Right lobe of liver (tissue), 6 donors: Measurements from ENCODE around the gene ZNF408. TPM values are rescaled to one million over a fixed set of nuclear protein-coding genes. Genes with fewer than 3 reads are reported as not detected.

Experiments
- ATAC-seq, 4 donors: fragments of 200-7000 bp; cut with Tn5 transposase; one replicate each; pipeline ENCODE4 v1.9.1; 2020; ENCODE audit warnings: mild to moderate bottlenecking in 4 of 4, moderate library complexity in 4 of 4
- DNase-seq, 3 donors: peaks; one replicate each; pipeline ENCODE4 v3.0.0-alpha.2; 2020
- H3K27ac ChIP-seq, 3 donors: fragments of 200-600 bp; one replicate each; pipeline ENCODE4 v1.8.0; 2022
- H3K27me3 ChIP-seq, 2 donors: fragments of 200-600 bp; one replicate each; pipeline ENCODE4 v1.8.0; 2022
- H3K36me3 ChIP-seq, 4 donors: fragments of 200-600 bp; sonication (generic) in 1 of 4; one replicate each; pipeline versions ENCODE4 v1.5.1 to v1.8.0; 2017 to 2022; ENCODE audit warnings: control low read depth in 1 of 4
- H3K4me1 ChIP-seq, 4 donors: fragments of 200-600 bp; sonication (generic) in 1 of 4; one replicate each; pipeline versions ENCODE4 v1.5.1 to v1.8.0; 2017 to 2022; ENCODE audit warnings: control low read depth in 1 of 4
- H3K4me3 ChIP-seq, 3 donors: fragments of 200-600 bp; one replicate each; pipeline ENCODE4 v1.8.0; 2022
- H3K9me3 ChIP-seq, 4 donors: fragments of 200-600 bp; sonication (generic) in 1 of 4; one replicate each; pipeline versions ENCODE4 v1.5.1 to v1.8.0; 2017 to 2022; ENCODE audit warnings: control low read depth in 1 of 4
- CTCF ChIP-seq, 4 donors: fragments of 200-600 bp in 3 of 4; fragments of 450-650 bp in 1 of 4; IDR thresholded peaks; one replicate each; pipeline versions ENCODE4 v1.5.1 to v1.8.0; 2016 to 2022; ENCODE audit warnings: antibody characterized with exemption in 4 of 4, mild to moderate bottlenecking in 2 of 4
- POLR2A ChIP-seq: fragments of 450-650 bp; IDR thresholded peaks from one replicate; pipeline ENCODE4 v1.6.1; 2017; ENCODE audit warnings: antibody characterized with exemption, mild to moderate bottlenecking
- WGBS: methylation state at CpG from one replicate; pipeline ENCODE4 v1.1.6; 2018; ENCODE audit warnings: low coverage, low lambda C conversion rate; ENCODE audit not compliant: insufficient coverage; ENCODE audit errors: missing lambda C conversion rate; 5-methylcytosine and 5-hydroxymethylcytosine counted together
- intact Hi-C, 2 donors: fragments of 100-400 bp; cut with DNase I; formaldehyde crosslinking; loops; one replicate each; pipeline versions ENCODE4 v1.11.2 to v1.14.1; 2022
- long read RNA-seq: library from polyadenylated mRNA; unstranded; transcript quantifications from one replicate; pipeline ENCODE4 v2.0.0, GENCODE V29; 2019
- total RNA-seq, 6 experiments: library from RNA; depleted of rRNA in 2 of 6; stranded (reverse); fragments of >200 nt in 2 of 6; fragmentation: NEBNext Ultra II Directional in 3 of 6; extraction: Animal tissue kit (Norgen Biotek cat#: 25700) in 3 of 6; gene quantifications; one replicate each; pipeline versions ENCODE4 v1.1.0 to v1.2.4, GENCODE V29; 2016 to 2023
- donor health status: DM: no; HTN: yes; CAD: no.
- donor health status: DM: no; HTN: no; CAD: no.
- donor health status: DM: no; HTN: no; CAD: no.
- donor health status: DM: no; HTN: yes; CAD: no.
- donor health status: DM: no; HTN: yes; CAD: no.

Gene ZNF408
- 10 to 100 TPM in 1 of 6 experiments, 1 to 10 TPM in 5; 4.0 to 16.3 (median 6.9) TPM for total RNA-seq
- long read RNA-seq, partial matches to known transcripts: 0 of 2 reads
- long read RNA-seq, other reads (novel, unspliced or antisense): 1 of 2 reads

GRCh38 chr11:46700241-46701077 lies at the start of gene ZNF408, which contains the start of gene ARHGAP1:
Gene ZNF408, plus strand, starts transcription at chr11:46701031. Its CDS starts 17 bp downstream, at chr11:46701048.
Gene ARHGAP1, minus strand, starts transcription at chr11:46700619. Its CDS starts 4,512 bp downstream, at chr11:46696107.
- H3K4me1 ChIP-seq: peaks cover 0 to 54% (median 26%) of the 10 kb centered on the region in 4 donors
- no peaks in the 10 kb centered on the region for H3K9me3 ChIP-seq
- peak within 1 kb of the TSS; percentile 89 to 97 (median 95) for H3K4me3 ChIP-seq
- H3K36me3 ChIP-seq: peaks cover 6 to 40% (median 20%) of the 10 kb centered on the region in 4 donors
- no peaks in the 10 kb centered on the region for H3K27me3 ChIP-seq
- 0% methylated on average over 30 of the region's 44 CpGs for WGBS
- DNase-seq (peak; percentile 99 to 100 (median 99)), ATAC-seq (peak; percentile 88 to 94 (median 93))
- TF ChIP-seq CTCF (IDR thresholded peaks at IDR 0.05) (no peak), POLR2A (peak; percentile 92)
- H3K27ac ChIP-seq: peak within 1 kb of the TSS; percentile 84 to 94 (median 85)
- intact Hi-C loops: no loop called here

GRCh38 chr11:46655631-46656030 lies 45.2 kb upstream of the ZNF408 start:
- Histone ChIP-seq H3K27me3 (no peaks in the 10 kb centered on the region), H3K36me3 (peaks cover 6 to 74% (median 19%) of the 10 kb centered on the region in 4 donors), H3K9me3 (no peaks in the 10 kb centered on the region), H3K4me3 (no peak overlapping the region), H3K27ac (no peak overlapping the region), H3K4me1 (peaks cover 0 to 4% (median 2%) of the 10 kb centered on the region in 4 donors)
- DNase-seq (no peak), ATAC-seq (no peak)
- intact Hi-C loops: no loop called here
- TF ChIP-seq POLR2A (no peak), CTCF (IDR thresholded peaks at IDR 0.05) (no peak)
- 73% methylated on average over 4 of the region's 4 CpGs for WGBS

GRCh38 chr11:46657186-46657585 lies 43.6 kb upstream of the ZNF408 start:
- no peak overlapping the region for H3K27ac ChIP-seq
- DNase-seq: no peak
- WGBS: 93% methylated on average over 3 of the region's 3 CpGs

GRCh38 chr11:46658259-46658658 lies 42.6 kb upstream of the ZNF408 start:
- Histone ChIP-seq H3K36me3 (peaks cover 0 to 73% (median 22%) of the 10 kb centered on the region in 4 donors), H3K27ac (peak overlapping the region in 1 of 3 donors; percentile 24), H3K4me3 (no peak overlapping the region), H3K27me3 (no peaks in the 10 kb centered on the region), H3K4me1 (peaks cover 0 to 4% (median 2%) of the 10 kb centered on the region in 4 donors), H3K9me3 (no peaks in the 10 kb centered on the region)
- DNase-seq (peak in 2 of 3 donors; percentile 64 to 83), ATAC-seq (peak; percentile 85 to 93 (median 91))
- TF ChIP-seq CTCF (IDR thresholded peaks at IDR 0.05) (no peak), POLR2A (no peak)
- 6% methylated on average over 2 of the region's 4 CpGs for WGBS
- intact Hi-C loops: no loop called here

More at GRCh38 chr11:46657186-46657585, 43.6 kb upstream of the ZNF408 start:
- H3K9me3 ChIP-seq: no peaks in the 10 kb centered on the region
- intact Hi-C loops: no loop called here
- H3K27me3 ChIP-seq: no peaks in the 10 kb centered on the region
- TF ChIP-seq CTCF (IDR thresholded peaks at IDR 0.05) (no peak), POLR2A (no peak)
- ATAC-seq: no peak
- H3K36me3 ChIP-seq: peaks cover 6 to 70% (median 18%) of the 10 kb centered on the region in 4 donors
- H3K4me3 ChIP-seq: no peak overlapping the region
- H3K4me1 ChIP-seq: peaks cover 0 to 4% (median 2%) of the 10 kb centered on the region in 4 donors
